GM12873 (cell line): ENCODE data around the gene ITGA1.

ENCODE experiments used
- CTCF ChIP-seq: IDR thresholded peaks from 2 replicates; pipeline ENCODE4 v1.5.1; 2012; ENCODE audit warnings: low read depth, mild to moderate bottlenecking, moderate library complexity, low read length, control low read depth; ENCODE audit not compliant: insufficient read depth; ENCODE audit errors: missing control alignments

Gene ITGA1

GRCh38 chr5:52831786-52832511 is 44.2 kb downstream of the ITGA1 start:
- TF ChIP-seq CTCF = no peak

GRCh38 chr5:52834320-52834719 is 46.6 kb downstream of the ITGA1 start:
- no peak for TF ChIP-seq CTCF

- no peak for TF ChIP-seq CTCF
Measured at GRCh38 chr5:52837068-52837467, 49.4 kb downstream of the ITGA1 start.

GRCh38 chr5:52837591-52838001 is 49.9 kb downstream of the ITGA1 start:
- no peak for TF ChIP-seq CTCF

- no peak for TF ChIP-seq CTCF
Measured at GRCh38 chr5:52838326-52839015, 50.8 kb downstream of the ITGA1 start.

- no peak for TF ChIP-seq CTCF
Measured at GRCh38 chr5:52839285-52839684, 51.6 kb downstream of the ITGA1 start.

GRCh38 chr5:52840277-52841050 is 52.7 kb downstream of the ITGA1 start:
- no peak for TF ChIP-seq CTCF
